COLO829 (cell line): ENCODE results near the gene HOATZ.

Source experiments
- DNase-seq: peaks from one replicate; pipeline ENCODE4 v3.0.0; 2012; ENCODE audit warnings: low spot score

HOATZ gene

DNA sequence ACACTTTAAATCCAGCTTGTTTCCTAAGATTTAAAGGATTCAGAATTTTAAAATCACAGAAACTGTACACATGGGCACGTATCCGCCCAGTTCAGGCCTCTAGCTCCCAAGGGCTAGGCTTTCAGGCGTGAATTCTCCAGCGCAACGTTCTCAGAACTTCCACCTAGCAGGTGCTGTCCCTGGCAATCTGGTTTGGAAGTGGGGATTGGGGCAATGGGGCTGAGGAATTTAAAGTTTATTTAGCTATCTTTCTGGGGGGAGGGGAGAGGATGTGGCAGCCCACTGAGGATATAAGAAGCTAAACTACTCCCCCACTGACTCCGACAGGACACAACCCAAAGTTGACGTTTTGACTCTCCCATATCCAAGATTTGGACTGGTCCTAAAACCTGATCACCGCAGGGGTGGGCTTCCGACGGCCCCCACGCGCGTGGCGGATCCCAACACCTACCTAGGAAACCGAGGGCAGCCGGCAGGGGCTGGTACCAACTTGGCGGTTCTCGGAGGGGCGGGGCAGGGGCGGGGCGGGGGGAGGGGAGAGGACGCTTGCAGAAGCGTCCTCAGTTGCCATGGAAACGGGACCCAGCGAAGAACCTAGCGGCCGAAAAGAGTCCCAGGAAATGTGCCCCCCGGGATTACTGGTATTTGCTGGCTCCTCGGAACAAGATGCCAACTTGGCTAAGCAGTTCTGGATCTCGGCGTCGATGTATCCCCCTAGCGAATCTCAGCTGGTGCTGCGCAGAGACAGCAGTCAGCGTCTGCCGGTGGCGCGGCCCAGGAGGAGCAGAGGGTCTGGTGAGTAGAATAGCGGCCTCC is at the start of gene HOATZ:
Gene HOATZ (plus strand): TSS at position 563 of the 816 bp plus-strand sequence. CDS start 7 bp downstream, at position 570.
- no peak for DNase-seq

- DNase-seq: no peak
These were observed 49.2 kb upstream of the HOATZ start for GRCh38 chr11:111465400-111465799.

DNA sequence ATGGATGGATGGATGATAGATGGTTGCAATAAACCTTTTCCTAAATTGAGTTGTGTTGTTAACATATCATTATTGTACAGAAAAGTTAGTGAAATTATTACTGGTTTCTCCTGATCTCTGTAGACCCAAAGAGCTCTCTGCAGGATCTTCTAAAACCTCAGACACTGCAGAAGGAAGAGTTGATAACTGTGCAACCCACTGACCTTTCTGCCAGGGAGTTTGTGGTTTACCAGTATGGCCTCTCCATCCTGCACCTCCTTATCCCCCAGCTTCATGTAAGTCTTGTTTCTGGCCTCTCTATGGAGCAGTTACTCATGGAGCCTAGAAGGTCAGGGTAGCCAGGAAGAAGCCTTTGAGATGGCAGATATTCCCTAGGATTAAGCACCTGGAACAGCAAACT is 48.0 kb upstream of the HOATZ start:
- DNase-seq: no peak

- no peak for DNase-seq
These were observed 45.4 kb upstream of the HOATZ start for GRCh38 chr11:111469200-111469599.

- no peak for DNase-seq
These were observed 42.4 kb upstream of the HOATZ start for GRCh38 chr11:111472228-111472627.

- DNase-seq: no peak
These were observed 40.1 kb upstream of the HOATZ start for GRCh38 chr11:111474432-111474831.

GRCh38 chr11:111476366-111476765 is 38.2 kb upstream of the HOATZ start:
- DNase-seq: no peak

DNA sequence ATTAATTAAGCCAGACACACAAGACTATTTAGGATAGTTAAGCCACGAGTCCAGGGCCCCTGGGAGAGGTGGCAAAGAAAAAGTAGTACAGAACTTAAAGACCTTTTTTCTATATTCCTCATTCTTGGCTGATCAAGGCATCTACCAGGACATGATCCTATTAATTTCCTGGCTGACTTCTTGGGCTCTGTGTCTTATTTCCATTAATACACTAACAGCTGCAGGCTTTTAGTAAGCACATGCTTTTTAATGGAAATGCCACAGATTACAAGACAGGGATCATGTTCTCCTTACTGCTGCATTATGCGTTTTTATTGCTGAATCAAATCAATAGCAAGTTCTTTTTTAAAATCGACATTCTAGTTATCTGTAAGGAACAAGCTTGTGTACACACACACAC is 37.6 kb upstream of the HOATZ start:
- DNase-seq: no peak

DNA sequence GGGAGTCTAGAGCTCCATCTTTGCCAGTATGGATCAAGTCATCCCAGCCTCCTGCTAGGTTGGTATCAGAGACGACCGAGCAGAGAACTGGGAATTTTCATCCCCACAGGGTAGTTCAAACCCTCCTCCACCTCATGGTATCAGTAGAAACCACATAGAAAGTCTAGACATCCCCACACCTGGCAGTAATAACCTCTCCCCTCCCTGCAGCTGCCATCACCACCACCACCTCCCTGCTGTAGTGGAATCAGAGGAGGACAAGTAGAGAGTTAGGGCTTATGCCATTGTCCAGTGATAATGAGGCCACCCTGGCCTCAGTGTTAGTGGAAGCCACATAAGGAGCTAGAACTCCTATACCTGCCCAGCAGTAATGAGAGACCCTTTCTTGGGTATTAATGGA is 36.7 kb upstream of the HOATZ start:
- no peak for DNase-seq

DNA sequence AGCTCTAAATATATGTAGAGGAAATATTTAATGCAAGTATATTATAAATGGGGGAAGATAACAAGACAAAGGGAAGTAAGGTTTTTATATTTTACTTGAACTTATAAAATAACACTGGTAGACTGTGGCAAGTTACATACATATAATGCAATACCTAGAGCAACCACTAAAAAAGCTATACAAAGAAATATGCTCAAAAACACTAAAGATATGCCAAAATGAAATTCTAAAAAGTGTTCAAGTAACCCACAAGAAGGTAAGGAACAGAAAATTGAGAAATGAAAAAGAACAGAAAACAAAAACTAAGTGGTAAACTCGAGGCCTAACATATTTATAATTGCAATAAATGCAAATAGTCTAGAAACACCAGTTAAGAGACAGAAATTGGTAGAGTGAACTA is 34.9 kb upstream of the HOATZ start:
- DNase-seq: no peak

DNA sequence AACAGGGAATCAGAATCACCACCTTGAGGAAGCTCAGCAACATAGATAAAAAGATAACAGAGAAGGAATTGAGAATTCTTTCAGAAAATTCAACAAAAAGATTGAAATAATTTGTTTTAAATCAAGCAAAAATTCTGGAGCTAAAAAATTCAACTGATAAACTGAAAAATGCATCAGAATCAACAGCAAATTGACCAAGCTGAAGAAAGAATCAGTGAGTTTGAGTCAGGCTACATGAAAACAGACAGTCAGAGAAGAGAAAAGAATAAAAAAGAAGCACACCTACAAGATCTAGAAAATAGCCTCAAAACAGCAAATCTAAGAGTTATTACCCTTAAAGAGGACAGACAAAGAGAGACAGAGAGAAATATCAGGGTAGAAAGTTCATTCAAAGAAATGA is 31.1 kb upstream of the HOATZ start:
- no peak for DNase-seq

GRCh38 chr11:111490496-111490895 is 24.1 kb upstream of the HOATZ start:
- no peak for DNase-seq

GRCh38 chr11:111494040-111494439 is 20.5 kb upstream of the HOATZ start:
- no peak for DNase-seq

GRCh38 chr11:111499483-111499882 is 15.1 kb upstream of the HOATZ start:
- no peak for DNase-seq

DNA sequence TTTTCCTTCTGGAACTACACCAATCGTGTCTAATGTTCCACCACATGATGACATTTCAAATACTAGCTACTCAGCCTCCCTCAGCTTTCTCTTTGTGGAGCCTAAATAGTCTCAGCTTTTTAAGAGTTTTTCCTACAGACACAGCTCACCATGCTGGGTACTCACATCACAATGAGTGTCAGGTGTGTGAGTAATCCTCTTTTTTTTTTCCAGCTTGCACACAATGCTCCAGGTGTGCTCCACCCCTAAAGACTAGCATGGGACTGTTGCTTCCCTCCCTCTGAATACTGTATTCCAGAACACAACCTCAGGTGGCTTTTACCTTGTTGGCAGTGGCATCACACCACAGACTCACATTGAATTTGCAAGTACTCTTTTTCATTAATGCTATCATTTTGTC is 14.1 kb upstream of the HOATZ start:
- no peak for DNase-seq

- no peak for DNase-seq
These were observed 12.0 kb upstream of the HOATZ start for GRCh38 chr11:111502611-111503010.

- no peak for DNase-seq
These were observed 4.3 kb upstream of the HOATZ start for GRCh38 chr11:111510311-111510710.

- no peak for DNase-seq
These were observed 2.0 kb upstream of the HOATZ start, which contains the start of gene BTG4 for GRCh38 chr11:111512296-111513239. TSS of gene BTG4 (minus strand) at chr11:111512386. CDS start at chr11:111498776, 13,610 bp downstream.

GRCh38 chr11:111513240-111513605 is 1.4 kb upstream of the HOATZ start:
- no peak for DNase-seq

DNA sequence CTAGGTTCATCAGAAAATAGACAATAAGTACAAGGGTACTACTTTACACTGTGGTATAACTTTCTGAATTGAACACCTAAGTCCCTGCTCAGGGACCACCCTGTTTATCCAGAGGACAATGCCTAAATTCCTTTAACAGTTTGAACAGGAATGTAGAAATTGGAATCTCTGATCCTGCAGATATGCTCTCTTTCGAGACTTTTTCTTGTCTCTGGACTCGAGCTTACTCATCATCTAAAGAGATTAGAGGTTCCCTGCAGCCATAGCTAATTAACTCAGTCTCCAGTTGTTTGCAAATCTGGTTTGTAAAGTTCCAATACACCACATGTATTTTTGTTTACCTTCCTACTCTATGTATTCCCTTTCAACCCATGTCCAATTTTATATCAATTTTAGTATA is 1.0 kb downstream of the HOATZ start:
- DNase-seq: no peak

DNA sequence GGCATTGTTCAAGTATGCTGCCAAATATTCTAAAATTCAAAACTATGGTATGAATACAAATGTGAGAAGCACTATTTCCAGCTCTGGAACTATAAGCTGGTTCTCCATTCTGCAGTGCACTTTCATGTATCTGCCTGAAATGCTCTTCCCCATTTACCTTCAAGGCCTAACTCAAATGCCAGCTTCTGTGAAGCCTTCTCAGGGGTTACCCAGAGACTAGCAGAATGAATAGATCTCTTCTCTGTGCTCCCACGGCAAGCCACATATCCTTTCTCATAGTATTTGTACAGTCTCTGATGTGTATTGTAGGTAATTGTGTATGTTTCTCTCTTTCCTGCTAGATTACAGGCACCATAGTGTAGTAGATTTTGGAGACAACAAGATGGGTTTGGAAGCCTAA is 4.1 kb downstream of the HOATZ start:
- DNase-seq: no peak

DNA sequence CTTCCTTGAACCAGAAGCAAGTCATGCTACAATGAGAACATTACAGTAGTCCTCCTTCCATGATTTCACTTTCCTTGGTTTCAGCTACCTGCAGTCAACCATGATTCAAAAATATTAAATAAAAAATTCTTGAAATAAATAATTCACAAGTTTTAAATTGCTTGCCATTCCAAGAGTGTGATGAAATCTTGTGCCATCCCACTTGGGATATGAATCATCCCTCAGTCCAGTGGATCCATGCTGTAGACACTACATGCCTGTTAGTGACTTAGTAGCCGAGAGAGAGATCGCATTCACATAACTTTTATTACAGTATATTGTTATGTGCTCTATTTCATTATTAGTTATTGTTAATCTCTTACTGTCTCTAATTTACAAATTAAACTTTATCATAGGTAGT is 6.0 kb downstream of the HOATZ start:
- no peak for DNase-seq

DNA sequence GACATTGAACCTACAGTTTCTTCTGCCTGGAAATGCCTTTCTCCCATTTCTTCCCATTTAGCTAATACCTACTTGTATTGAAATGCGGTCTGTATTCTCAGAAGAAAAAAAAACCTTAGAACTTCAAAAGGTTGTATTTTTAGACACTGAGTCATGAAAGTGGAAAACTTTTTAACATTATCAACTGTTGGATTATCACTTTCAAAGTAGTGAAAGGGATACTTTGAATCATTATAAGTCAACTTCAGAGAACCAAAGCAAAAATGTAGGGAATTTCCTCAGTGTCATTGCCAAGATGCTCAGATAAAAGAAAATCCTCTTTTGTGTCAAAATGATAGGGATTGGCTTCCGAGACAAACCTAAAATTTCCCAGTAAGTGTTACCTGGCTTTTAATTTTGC is 6.6 kb downstream of the HOATZ start:
- DNase-seq: peak; percentile 42
